Measurements from ENCODE around the gene METTL27.
"Not testable (repeated sequence)": the region's sequence is repeated elsewhere in the genome, so short reads cannot be mapped to it uniquely, and the experiment has no call there.

The METTL27 gene

DNA sequence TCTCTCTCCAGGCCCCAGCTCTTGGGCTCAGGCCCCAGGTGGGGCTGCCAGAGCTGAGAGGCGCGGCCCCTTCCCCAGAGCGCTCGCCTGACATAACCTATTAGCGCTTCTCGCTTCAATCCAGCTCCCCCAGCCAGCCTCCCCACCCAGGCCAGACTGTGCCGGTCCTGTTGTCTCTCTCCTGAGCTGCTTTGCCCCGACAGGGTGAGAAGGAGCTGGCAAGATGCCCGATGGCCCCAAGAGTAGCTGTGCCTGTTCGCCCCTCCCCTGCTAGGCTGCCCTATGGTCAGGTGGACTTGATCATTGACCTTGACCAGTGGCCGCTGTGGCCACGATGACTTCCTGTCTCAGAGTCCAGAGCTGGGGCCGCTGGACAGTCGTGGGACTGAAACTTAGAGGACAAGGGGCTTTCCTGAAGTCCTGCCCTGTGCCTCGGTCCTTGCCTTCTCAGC, 27.8 kb upstream of the METTL27 start:
- in situ Hi-C loops (cut with HindIII; ENCODE audit: low sequenced_read_pairs) = loop anchor here (5.0 kb wide), 1 partner anchor 132 kb away; no protein-coding TSS in a partner anchor

DNA sequence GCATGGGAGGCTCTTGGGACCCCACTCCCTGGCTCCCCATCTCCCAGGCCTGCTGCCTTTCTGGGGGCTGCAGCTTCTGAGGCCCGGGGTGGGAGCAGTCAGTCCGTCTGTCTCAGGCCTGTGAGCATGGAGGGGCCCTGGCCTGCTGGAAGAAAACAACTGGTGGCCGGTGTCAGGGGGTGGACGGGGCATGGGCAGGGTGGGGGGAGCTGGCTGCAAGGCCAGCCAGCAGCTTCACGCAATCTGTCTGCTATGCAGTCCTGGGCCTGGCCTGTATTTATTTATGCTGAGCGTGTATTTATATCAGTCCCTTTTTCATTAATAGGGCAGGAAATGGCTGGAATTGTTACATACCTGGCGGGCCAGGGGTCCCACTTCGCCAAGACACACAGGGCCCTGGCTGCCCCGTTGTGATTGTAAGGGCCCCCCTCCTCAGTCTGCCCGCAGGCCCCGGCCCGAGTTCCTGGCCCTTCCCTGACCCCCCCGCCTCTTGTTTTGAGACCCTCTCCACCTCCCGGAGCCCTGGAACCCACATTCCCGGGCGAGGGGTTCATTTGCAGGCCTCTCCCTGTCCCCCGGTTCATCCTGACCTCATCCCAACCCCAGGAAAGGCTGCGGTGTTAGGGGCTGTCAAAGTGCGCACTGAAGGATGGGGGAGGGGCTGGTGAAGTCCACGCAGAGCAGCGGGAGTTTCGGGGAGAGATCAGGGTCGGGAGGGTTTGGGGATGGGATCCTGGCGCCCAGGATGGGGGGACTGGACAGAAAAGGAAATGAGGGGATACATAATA, 26.9 kb upstream of the METTL27 start:
- in situ Hi-C loops (cut with HindIII; ENCODE audit: low sequenced_read_pairs) = loop anchor here (5.0 kb wide), 1 partner anchor 62 kb away; no protein-coding TSS in a partner anchor

DNA sequence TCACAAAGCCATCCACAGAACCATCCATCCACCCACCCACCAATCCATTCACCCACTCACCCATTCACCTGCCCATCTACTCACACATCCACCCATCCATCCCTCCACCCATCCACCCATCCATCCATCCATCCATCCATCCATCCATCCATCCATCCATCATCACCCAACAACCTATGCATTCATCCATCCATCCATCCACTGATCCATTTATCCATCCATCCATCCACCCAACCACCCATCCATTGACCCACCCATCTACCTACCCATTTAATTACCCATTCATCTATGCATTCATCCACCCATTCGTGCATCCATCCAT, 24.1 kb upstream of the METTL27 start:
- in situ Hi-C loops (cut with HindIII; ENCODE audit: low sequenced_read_pairs) = loop anchor here (5.0 kb wide), 1 partner anchor 59 kb away; no protein-coding TSS in a partner anchor

DNA sequence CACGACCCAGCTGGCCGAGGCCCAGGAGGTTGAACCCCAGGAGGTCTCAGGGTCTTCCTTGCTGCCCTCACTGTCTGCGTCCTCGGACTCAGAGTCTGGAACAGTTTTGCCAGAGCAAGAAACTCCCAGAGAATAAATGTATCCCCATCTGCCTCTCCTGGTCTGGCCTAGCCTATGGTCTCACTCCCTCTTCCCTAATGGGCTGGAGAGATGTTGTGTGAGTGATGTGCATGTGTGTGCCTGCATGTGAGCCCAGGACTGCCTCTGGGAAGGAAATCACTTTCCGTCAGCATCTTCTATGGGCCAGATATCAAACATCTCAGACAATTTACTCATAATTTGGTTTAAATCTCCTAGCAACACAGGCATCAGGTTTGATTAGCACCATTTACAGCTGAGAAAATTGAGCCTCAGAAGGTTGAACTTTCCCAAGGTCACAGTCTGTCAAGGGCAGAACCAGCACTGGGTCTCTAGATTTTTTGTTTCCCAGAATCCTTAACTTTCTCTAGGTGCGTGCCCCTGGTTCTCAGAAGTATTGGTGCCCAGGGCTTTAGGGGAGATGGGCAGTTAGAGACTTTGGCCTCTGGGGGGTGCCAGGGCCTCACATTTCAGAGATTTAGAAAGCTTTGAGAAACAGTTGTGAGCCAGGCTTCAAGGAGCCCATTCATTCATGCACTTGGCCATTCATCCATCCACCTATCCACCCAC, 23.6 kb upstream of the METTL27 start:
- in situ Hi-C loops (cut with HindIII; ENCODE audit: low sequenced_read_pairs) = loop anchor here (5.0 kb wide), 1 partner anchor 59 kb away; no protein-coding TSS in a partner anchor

DNA sequence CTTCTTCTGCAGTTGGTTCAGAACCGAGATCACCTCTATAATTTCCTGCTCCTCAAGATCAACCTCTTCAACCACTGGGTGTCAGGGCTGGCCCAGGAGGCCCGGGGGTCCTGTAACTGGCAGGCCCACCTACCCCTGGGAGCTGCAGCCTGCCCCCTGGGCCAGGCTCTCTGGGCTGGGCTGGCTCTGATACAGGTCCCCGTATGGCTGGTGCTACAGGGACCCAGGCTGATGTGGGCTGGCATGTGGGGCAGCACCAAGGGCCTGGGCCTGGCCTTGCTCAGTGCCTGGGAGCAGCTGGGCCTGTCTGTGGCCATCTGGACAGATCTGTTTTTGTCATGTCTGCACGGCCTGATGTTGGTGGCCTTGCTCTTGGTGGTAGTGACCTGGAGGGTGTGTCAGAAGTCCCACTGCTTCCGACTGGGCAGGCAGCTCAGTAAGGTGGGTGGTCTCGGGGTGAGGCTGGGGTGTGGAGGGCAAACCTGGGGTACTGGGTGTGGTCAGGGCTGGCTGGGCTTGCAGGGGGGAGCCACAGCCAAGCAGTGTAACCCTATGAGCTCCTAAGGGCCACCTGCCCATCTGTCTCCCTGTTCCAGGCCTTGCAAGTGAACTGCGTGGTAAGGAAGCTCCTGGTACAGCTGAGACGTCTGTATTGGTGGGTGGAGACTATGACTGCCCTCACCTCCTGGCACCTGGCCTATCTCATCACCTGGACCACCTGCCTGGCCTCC, 22.8 kb upstream of the METTL27 start:
- in situ Hi-C loops (cut with HindIII; ENCODE audit: low sequenced_read_pairs) = loop anchor here (5.0 kb wide), 1 partner anchor 58 kb away; no protein-coding TSS in a partner anchor

DNA sequence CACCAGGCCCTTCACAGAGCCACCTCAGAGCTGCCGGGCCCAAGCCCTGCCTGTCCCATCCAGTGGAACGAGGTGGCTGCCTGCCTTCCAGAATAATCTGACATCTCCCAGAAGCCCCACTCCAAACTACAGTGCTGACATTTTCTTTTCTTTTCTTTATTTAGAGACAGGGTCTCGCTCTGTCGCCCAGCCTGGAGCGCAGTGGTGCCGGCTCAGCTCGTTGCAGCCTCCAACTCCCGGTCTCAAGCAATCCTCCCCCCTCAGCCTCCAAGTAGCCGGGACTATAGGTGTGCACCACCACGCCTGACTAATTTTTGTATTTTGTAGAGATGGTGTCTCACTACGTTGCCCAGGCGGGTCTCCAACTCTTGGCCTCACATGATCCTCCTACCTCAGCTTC, 19.0 kb upstream of the METTL27 start:
- in situ Hi-C loops (cut with HindIII; ENCODE audit: low sequenced_read_pairs) = no loop called here

DNA sequence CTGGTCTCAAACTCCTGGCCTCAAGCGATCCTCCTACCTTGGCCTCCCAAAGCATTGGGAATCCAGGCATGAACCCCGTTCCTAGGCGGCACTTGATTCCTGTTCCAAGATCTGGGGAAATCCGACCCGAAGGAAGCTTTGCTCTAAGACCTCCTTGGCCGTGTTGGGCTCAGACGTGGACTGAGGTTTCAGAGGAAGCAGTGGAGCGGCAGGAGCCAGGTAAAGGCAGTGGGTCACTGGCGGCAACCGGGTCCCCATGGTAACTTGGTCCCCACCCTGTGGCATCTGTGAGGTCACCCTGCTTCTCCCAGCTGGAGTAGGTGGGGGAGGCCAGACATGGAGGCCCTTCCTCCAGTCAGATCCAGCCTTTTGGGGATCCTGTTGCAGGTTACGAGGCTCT, 18.5 kb upstream of the METTL27 start, which contains the start of gene TMEM270:
TMEM270 (plus strand) TSS at position 301 of the 400 bp plus-strand sequence; CDS start at position 337, 36 bp downstream.
- in situ Hi-C loops (cut with HindIII; ENCODE audit: low sequenced_read_pairs) = no loop called here

DNA sequence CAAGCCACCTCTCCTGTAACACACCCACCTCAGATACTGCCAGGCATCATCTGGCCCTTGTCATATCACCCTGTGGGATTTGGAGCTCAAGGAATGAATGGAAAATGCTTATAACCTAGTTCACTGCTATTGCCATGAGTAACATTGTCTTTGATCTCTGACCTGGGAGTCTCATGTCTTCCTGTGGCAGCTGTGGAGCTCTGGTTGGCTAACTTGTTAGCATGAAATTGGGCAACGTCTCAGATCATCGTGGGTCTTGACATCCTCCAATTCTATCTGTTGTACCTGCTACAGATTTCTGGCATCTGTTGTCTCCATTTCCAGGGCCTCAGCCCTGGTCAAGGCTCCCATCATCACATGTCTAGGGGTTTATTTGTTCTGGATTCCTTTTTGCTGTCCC, 16.5 kb upstream of the METTL27 start:
- in situ Hi-C loops (cut with HindIII; ENCODE audit: low sequenced_read_pairs) = no loop called here

DNA sequence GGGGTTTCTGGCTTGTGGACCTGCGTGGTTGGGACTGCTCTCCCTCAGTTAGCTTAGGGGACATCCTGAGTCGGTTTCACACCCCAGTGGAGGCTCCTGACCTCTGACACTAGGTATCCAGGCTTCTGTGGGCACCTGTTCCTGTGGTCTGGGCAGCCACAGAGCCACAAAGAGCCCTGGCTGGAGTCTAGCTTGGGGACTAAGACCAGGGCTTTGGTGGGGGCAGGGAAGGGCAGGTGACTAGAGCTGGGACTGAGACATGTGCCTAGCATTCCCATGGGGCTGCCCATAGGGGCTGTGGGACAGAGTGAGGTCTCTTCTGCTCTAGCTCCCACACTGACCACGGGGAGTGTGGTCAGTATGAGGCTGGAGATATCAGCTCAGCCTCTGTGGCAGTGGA, 14.6 kb upstream of the METTL27 start:
- in situ Hi-C loops (cut with HindIII; ENCODE audit: low sequenced_read_pairs) = no loop called here

DNA sequence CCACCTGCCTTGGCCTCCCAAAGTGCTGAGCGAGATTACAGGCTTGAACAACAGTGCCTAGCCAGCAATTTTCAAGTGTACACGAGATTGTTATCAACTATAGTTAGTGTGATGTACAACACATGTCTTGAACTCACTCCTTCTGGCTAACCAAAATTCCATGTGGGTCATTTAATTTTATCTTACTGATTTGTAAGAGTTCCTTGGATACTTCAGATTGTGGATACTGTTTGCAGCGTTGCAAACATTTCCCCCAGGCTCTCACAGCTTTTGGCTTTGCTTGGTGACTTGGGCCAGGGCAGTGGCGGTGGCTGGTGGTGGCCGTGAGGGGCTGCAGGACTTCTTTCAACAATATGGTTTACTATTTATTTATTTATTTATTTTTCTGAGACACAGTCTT, 10.2 kb upstream of the METTL27 start:
- in situ Hi-C loops (cut with HindIII; ENCODE audit: low sequenced_read_pairs) = no loop called here

DNA sequence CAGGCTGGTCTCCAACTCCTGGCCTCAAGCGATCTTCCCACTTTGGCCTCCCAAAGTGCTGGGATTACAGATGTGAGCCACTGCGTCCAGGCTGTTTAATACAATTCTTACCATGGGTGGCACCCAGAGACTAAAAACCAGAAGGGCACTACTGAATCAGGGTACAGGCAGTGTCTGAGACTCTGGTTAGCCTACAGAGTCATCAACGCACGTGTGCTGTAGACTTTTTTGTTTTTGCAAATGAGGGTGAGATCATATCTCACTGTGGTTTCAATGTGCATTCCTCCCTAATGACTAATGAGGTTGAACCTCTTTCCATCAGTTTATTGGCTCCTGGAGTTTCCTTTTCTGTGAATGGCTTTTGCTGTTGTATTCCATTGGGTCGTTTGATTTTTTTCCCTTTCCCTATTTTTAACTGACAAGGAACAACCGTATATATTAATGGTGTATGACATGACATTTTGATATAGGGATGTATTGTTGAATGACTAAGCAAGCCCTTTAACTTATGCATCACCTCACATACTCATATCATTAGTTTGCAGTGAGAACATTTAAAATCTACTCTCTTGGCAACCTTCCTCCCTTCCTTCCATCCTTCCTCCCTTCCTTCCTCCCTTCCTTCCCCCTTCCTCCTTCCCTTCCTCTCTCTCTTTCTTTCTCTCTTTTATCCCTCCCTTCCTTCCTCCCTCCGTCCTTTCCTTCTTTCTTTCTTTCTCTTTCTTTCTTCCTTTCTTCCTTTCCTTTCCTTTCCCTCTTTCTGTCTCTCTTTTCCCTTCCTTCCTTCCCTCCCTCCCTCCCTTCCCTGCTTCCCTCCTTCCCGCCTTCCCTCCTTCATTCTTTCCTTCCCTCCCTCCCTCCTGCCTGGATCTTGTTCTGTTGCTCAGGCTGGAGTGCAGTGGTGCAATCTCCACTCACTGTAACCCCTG, 9.4 kb upstream of the METTL27 start:
- in situ Hi-C loops (cut with HindIII; ENCODE audit: low sequenced_read_pairs) = no loop called here

DNA sequence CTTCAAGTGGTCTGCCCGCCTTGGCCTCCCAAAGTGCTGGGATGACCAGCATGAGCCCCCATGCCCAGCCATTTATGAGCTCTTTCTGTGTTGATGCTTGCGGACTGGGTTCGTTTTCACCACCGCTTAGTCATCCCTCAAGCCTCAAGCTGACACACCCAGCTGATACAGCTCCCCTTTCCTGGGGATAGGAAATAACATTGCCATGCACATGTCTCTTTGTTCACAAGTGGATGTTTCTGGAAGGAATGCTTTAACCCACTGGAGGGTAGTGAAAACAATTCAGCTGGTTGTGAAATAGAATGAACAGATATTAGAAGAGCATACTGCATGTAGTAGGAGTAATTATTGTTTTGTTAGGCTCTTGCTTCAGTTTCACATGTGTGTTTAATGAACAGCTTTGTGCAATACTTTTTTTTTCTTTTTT, 8.5 kb upstream of the METTL27 start:
- in situ Hi-C loops (cut with HindIII; ENCODE audit: low sequenced_read_pairs) = no loop called here

DNA sequence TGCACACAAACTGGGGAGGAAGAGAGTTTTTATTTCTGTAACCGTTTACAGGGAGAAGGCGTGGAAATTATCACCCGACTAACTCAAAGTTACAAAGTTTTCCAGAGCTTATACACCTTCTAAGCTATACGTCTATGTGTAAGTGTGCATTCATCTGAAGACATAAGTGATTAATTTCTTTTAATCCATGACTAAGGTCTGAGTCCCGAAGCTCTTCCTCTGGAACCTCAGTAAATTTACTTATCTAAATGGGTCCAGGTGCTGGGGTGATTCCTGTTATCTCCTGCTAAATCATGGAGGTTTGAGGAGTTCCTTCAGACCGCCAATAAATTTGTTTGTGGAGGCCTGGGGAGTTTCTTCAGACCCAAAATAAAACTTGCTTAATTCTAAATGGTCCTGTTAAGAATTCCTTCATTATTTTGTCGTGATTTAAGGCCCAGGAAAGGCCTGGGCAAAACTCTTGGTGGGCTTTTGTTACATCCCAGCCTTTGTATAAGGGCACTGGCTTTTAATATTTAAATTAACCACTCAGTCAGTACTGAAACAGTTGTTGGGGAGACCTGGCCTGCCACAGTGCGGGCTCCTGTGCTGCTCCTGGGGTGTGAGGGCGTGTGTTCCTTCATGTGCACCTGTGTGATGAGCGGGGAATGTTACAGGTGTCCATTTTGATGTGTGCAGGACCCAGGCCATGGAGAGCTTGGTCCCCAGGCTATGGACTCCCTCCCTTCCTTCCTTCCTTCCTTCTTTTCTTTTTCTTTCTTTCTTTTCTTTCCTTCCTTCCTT, 5.8 kb upstream of the METTL27 start:
- in situ Hi-C loops (cut with HindIII; ENCODE audit: low sequenced_read_pairs) = no loop called here

DNA sequence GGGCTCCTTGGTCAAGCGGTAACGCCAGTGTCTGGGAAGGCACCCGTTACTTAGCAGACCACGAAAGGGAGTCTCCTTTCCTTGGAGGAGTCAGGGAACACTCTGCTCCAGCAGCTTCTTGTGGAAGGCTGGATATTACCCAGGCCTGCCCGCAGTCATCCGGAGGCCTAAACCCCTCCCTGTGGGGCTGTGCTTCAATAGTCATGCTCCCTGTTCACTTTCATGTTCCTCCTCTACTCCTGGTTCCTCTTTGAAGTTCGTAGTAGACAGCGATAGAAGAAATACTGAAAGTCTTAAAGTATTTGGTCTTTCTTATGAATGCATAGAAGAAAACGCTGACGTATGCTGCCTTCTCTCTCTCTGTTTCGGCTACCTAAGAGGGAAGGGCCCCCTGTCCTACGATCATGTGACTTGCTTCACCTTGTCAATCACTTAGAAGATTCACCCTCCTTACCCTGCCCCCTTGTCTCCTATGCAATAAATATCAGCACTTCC, 3.4 kb upstream of the METTL27 start:
- in situ Hi-C loops (cut with HindIII; ENCODE audit: low sequenced_read_pairs) = not testable (repeated sequence)

DNA sequence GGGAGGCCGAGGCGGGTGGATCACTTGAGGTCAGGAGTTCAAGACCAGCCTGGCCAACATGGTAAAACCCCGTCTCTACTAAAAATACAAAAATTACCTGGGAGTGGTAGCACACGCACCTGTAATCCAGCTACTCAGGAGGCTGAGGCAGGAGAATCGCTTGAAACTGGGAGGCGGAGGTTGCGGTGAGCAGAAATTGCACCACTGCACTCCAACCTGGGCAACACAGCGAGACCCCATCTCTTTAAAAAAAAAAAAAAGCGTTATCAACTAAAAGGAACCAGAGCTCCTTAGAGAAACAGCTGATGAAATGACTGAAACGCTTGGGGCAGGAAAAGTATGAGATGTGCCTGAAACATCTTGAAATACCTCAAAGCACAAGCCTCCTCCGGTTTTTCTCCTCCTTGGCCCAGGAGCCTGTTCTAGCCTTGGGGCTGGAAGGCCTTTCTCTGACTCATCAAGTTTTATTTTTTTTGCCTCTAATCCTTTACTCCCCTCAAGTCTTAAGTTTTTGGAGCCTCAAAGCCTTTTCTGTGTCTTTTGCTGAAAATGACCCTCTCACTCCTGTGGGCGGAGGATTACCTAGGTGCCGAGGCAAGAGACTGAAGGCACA, 2.6 kb upstream of the METTL27 start:
- in situ Hi-C loops (cut with HindIII; ENCODE audit: low sequenced_read_pairs) = no loop called here

DNA sequence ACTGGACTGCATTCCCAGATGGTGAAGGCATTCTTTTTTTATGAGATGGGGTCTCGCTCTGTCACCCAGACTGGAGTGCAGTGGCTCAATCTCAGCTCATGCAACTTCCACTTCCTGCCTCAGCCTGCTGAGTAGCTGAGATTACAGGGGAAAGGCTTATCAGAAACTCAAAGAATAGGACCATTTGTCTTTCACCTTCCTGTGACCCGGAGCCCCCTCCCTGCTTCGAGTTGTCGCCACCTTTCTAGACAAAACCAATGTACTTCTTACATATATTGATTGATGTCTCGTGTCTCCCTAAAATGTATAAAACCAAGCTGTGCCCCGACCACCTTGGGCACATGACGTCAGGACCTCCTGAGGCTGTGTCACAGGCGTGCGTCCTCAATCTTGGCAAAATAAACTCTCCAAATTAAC, 1.8 kb upstream of the METTL27 start:
- in situ Hi-C loops (cut with HindIII; ENCODE audit: low sequenced_read_pairs) = no loop called here

DNA sequence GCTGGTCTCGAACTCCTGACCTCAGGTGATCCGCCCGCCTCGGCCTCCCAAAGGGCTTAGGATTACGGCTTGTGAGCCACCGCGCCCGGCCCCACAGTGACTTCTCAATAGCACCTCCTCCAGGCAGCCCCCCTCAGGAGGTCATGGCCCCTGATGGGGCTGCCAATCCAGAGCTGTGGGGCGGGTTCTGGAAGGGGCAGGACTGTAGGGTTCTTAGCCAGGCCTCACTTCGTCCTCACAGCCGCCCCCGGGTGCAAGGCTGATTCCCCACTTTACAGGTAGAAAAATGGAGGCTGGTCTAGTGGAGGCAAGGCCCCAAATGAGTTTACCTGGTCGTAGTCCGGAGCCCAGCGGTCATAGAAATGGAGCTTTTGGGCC, 638 bp downstream of the METTL27 start:
- in situ Hi-C loops (cut with HindIII; ENCODE audit: low sequenced_read_pairs) = no loop called here

DNA sequence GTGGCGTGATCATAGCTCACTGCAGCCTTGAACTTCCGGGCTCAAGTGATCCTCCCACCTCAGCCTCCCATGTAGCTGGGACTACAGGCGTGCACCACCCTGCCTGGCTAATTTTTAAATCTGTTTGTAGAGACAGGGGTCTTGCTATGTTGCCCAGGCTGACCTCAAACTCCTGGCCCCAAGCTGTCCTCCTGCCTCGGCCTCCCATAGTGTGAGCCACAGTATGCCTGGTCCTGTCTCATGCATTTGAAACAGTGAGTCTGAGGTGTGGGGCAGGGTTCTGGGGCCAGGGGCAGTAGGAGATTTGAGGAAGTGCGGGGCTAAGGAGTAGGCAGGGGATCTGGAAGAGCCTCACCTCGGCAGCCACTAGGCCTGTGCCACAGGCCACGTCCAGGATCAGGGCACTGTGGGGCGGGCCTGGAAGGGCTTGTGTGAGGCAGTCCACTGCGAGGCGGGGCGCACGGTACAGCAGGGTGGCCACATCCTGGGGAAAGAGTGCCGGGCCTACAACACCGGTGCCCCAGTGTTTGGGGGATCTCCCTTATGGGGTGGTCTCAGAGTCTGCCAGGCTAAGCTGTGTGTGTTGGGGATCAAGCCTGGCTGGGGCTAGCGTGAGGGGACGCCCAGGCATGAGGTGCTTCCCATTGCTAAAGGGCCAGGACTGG, 1.5 kb downstream of the METTL27 start:
- in situ Hi-C loops (cut with HindIII; ENCODE audit: low sequenced_read_pairs) = no loop called here

Measured in endothelial cell of hepatic sinusoid (primary cell).